ENCODE data around the gene ISOC1. TPM values are rescaled to one million over a fixed set of nuclear protein-coding genes. Genes with fewer than 3 reads are reported as not detected.

The ISOC1 gene
- total RNA-seq, 1 experiment from 2014 or later, result 24.9 TPM

DNA sequence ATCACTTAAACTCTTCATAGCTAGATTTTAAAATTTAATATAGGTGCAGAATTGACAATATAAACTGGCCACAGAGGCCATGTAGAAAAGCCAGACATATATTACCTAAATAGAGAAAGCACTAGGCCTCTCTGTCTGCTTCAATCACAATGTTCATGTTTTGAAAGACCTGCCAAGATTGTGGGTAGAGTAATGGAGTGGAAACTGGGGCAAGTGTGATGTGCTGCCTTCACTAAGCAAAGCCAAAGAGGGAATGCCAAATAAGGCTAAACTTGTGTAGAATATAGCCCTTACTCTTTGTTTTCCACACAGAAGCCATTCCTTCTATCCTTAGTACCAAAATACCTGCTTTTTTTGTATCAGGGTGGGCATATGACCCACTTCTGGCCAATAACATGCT lies 15.1 kb upstream of the ISOC1 start (continued):
- TF ChIP-seq, protein P1, sequence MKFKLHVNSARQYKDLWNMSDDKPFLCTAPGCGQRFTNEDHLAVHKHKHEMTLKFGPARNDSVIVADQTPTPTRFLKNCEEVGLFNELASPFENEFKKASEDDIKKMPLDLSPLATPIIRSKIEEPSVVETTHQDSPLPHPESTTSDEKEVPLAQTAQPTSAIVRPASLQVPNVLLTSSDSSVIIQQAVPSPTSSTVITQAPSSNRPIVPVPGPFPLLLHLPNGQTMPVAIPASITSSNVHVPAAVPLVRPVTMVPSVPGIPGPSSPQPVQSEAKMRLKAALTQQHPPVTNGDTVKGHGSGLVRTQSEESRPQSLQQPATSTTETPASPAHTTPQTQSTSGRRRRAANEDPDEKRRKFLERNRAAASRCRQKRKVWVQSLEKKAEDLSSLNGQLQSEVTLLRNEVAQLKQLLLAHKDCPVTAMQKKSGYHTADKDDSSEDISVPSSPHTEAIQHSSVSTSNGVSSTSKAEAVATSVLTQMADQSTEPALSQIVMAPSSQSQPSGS (CRISPR knock-in tag; IDR thresholded peaks at IDR 0.05; ENCODE audit: borderline replicate concordance, low read depth), result no peak

DNA sequence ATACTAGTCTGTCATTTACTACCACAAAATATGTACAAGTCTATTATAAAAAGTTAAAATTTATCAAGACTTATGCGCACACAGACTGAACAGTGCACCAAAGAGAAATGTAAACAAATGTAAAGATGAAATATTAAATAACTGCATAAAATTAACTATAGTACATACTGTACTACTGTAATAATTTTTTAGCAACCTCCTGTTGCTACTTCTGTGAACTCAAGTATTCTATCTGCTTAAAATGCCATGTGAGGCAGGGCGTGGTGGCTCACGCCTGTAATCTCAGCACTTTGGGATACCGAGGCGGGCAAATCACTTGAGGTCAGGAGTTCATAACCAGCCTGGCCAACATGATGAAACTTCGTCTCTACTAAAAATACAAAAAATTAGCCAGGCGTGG lies 13.8 kb upstream of the ISOC1 start:
- ChIA-PET CTCF (no interaction called here), POLR2A (no interaction called here)
- no peaks in the 10 kb centered on the region for H3K36me3 Mint-ChIP-seq
- ATAC-seq (no peak), DNase-seq (ENCODE audit: low spot score) (no peak)
- no peaks in the 10 kb centered on the region; the same call in 1 of the 2 replicates for H3K27me3 Mint-ChIP-seq (ENCODE audit: low read depth)
- no peaks in the 10 kb centered on the region for H3K9me3 Mint-ChIP-seq
- H3K4me1 Mint-ChIP-seq, result no peaks in the 10 kb centered on the region
- H3K4me3 Mint-ChIP-seq, result no peak overlapping the region
- H3K27ac Mint-ChIP-seq, result no peak overlapping the region
- TF ChIP-seq CBFB (CRISPR knock-in tag; IDR thresholded peaks at IDR 0.05; ENCODE audit: low read depth) (no peak), NR1H2 (CRISPR knock-in tag; IDR thresholded peaks at IDR 0.05) (no peak), IRF2 (CRISPR knock-in tag; IDR thresholded peaks at IDR 0.05; ENCODE audit: borderline replicate concordance, low read depth) (no peak), MYBL2 (CRISPR knock-in tag; IDR thresholded peaks at IDR 0.05) (no peak), JAZF1 (CRISPR knock-in tag; IDR thresholded peaks at IDR 0.05) (no peak), ZNF219 (CRISPR knock-in tag; IDR thresholded peaks at IDR 0.05; ENCODE audit: borderline replicate concordance) (no peak), NFE2L1 (CRISPR knock-in tag; IDR thresholded peaks at IDR 0.05) (no peak), ZBTB21 (CRISPR knock-in tag; IDR thresholded peaks at IDR 0.05; ENCODE audit: borderline replicate concordance) (no peak), GTF2I (CRISPR knock-in tag; conservative IDR thresholded peaks at IDR 0.05) (no peak), FOXJ3 (CRISPR knock-in tag; IDR thresholded peaks at IDR 0.05; ENCODE audit: borderline replicate concordance) (no peak), MXD4 (CRISPR knock-in tag; IDR thresholded peaks at IDR 0.05; ENCODE audit: borderline replicate concordance) (no peak), FOXK1 (CRISPR knock-in tag; IDR thresholded peaks at IDR 0.05) (no peak), TEAD4 (CRISPR knock-in tag; IDR thresholded peaks at IDR 0.05) (no peak), ESRRA (CRISPR knock-in tag; IDR thresholded peaks at IDR 0.05; ENCODE audit: borderline replicate concordance) (no peak), ELF4 (CRISPR knock-in tag; IDR thresholded peaks at IDR 0.05; ENCODE audit: low read depth) (no peak), CREB1 (CRISPR knock-in tag; IDR thresholded peaks at IDR 0.05) (no peak), ETV6 (CRISPR knock-in tag; IDR thresholded peaks at IDR 0.05) (no peak)
- TF ChIP-seq, protein P2, sequence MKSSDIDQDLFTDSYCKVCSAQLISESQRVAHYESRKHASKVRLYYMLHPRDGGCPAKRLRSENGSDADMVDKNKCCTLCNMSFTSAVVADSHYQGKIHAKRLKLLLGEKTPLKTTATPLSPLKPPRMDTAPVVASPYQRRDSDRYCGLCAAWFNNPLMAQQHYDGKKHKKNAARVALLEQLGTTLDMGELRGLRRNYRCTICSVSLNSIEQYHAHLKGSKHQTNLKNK (CRISPR knock-in tag; IDR thresholded peaks at IDR 0.05), result no peak
- TF ChIP-seq, protein P3, sequence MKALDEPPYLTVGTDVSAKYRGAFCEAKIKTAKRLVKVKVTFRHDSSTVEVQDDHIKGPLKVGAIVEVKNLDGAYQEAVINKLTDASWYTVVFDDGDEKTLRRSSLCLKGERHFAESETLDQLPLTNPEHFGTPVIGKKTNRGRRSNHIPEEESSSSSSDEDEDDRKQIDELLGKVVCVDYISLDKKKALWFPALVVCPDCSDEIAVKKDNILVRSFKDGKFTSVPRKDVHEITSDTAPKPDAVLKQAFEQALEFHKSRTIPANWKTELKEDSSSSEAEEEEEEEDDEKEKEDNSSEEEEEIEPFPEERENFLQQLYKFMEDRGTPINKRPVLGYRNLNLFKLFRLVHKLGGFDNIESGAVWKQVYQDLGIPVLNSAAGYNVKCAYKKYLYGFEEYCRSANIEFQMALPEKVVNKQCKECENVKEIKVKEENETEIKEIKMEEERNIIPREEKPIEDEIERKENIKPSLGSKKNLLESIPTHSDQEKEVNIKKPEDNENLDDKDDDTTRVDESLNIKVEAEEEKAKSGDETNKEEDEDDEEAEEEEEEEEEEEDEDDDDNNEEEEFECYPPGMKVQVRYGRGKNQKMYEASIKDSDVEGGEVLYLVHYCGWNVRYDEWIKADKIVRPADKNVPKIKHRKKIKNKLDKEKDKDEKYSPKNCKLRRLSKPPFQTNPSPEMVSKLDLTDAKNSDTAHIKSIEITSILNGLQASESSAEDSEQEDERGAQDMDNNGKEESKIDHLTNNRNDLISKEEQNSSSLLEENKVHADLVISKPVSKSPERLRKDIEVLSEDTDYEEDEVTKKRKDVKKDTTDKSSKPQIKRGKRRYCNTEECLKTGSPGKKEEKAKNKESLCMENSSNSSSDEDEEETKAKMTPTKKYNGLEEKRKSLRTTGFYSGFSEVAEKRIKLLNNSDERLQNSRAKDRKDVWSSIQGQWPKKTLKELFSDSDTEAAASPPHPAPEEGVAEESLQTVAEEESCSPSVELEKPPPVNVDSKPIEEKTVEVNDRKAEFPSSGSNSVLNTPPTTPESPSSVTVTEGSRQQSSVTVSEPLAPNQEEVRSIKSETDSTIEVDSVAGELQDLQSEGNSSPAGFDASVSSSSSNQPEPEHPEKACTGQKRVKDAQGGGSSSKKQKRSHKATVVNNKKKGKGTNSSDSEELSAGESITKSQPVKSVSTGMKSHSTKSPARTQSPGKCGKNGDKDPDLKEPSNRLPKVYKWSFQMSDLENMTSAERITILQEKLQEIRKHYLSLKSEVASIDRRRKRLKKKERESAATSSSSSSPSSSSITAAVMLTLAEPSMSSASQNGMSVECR (CRISPR knock-in tag; IDR thresholded peaks at IDR 0.05; ENCODE audit: borderline replicate concordance), result no peak
- TF ChIP-seq, protein P4, sequence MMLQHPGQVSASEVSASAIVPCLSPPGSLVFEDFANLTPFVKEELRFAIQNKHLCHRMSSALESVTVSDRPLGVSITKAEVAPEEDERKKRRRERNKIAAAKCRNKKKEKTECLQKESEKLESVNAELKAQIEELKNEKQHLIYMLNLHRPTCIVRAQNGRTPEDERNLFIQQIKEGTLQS (CRISPR knock-in tag; conservative IDR thresholded peaks at IDR 0.05), result no peak
